ENCODE results near the gene ARHGAP24.

DNA sequence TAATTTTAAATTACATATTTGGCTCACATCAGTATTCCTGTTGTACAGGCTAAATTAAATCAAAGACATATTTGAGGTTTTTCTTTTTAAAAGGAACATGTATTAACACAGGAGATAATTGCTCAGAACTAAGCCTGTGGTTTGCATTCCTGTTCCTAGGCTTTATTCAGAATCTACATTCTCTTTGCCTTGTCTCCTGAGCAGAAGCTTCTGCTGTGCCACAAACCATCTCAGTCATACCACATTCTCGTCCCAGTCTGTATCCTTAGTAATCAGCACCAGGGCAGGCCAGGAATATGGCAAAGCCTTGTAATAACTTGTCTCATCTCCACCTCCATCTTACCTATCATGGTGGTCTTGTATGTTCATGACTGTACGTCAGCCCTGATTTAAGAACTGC, 162.8 kb downstream of the ARHGAP24 start:
- no peak for TF ChIP-seq KLF6 (CRISPR knock-in tag; IDR thresholded peaks at IDR 0.05)
- no peak for TF ChIP-seq SMC3 (IDR thresholded peaks at IDR 0.05; ENCODE audit: low read length)
- TF ChIP-seq, protein P1, sequence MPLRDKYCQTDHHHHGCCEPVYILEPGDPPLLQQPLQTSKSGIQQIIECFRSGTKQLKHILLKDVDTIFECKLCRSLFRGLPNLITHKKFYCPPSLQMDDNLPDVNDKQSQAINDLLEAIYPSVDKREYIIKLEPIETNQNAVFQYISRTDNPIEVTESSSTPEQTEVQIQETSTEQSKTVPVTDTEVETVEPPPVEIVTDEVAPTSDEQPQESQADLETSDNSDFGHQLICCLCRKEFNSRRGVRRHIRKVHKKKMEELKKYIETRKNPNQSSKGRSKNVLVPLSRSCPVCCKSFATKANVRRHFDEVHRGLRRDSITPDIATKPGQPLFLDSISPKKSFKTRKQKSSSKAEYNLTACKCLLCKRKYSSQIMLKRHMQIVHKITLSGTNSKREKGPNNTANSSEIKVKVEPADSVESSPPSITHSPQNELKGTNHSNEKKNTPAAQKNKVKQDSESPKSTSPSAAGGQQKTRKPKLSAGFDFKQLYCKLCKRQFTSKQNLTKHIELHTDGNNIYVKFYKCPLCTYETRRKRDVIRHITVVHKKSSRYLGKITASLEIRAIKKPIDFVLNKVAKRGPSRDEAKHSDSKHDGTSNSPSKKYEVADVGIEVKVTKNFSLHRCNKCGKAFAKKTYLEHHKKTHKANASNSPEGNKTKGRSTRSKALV (CRISPR knock-in tag; IDR thresholded peaks at IDR 0.05), result no peak
- TF ChIP-seq ZNF468 (CRISPR knock-in tag; IDR thresholded peaks at IDR 0.05), result no peak
- no peak for TF ChIP-seq REST (IDR thresholded peaks at IDR 0.05; ENCODE audit: borderline replicate concordance in 1 of 2, low read depth in 1 of 2, low read length in 2 of 2)
- TF ChIP-seq, protein P2, sequence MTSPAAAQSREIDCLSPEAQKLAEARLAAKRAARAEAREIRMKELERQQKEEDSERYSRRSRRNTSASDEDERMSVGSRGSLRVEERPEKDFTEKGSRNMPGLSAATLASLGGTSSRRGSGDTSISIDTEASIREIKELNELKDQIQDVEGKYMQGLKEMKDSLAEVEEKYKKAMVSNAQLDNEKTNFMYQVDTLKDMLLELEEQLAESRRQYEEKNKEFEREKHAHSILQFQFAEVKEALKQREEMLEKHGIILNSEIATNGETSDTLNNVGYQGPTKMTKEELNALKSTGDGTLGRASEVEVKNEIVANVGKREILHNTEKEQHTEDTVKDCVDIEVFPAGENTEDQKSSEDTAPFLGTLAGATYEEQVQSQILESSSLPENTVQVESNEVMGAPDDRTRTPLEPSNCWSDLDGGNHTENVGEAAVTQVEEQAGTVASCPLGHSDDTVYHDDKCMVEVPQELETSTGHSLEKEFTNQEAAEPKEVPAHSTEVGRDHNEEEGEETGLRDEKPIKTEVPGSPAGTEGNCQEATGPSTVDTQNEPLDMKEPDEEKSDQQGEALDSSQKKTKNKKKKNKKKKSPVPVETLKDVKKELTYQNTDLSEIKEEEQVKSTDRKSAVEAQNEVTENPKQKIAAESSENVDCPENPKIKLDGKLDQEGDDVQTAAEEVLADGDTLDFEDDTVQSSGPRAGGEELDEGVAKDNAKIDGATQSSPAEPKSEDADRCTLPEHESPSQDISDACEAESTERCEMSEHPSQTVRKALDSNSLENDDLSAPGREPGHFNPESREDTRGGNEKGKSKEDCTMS (CRISPR knock-in tag; conservative IDR thresholded peaks at IDR 0.05), result no peak
- no peak for TF ChIP-seq USF2 (IDR thresholded peaks at IDR 0.05; ENCODE audit: low read depth, low read length)
- TF ChIP-seq USF2 (CRISPR knock-in tag; IDR thresholded peaks at IDR 0.05; ENCODE audit: borderline replicate concordance), result no peak
- no peak for TF ChIP-seq MXI1 (IDR thresholded peaks at IDR 0.05; ENCODE audit: borderline replicate concordance, low read depth, low read length)
- no peak for TF ChIP-seq CTCF (CRISPR knock-in tag; IDR thresholded peaks at IDR 0.05)

Measured in HepG2 (cell line).